Pericardium fibroblast (primary cell): ENCODE results near the gene CSNK1D. TPM values are rescaled to one million over a fixed set of nuclear protein-coding genes. Genes with fewer than 3 reads are reported as not detected.

Source experiments
- total RNA-seq: library from RNA; depleted of rRNA; stranded (reverse); fragments of >200 nt; gene quantifications from 2 replicates; pipeline ENCODE4 v1.2.3, GENCODE V29; 2015

CSNK1D gene
- total RNA-seq = 31.6 and 37.3 TPM in 2 replicates

DNA sequence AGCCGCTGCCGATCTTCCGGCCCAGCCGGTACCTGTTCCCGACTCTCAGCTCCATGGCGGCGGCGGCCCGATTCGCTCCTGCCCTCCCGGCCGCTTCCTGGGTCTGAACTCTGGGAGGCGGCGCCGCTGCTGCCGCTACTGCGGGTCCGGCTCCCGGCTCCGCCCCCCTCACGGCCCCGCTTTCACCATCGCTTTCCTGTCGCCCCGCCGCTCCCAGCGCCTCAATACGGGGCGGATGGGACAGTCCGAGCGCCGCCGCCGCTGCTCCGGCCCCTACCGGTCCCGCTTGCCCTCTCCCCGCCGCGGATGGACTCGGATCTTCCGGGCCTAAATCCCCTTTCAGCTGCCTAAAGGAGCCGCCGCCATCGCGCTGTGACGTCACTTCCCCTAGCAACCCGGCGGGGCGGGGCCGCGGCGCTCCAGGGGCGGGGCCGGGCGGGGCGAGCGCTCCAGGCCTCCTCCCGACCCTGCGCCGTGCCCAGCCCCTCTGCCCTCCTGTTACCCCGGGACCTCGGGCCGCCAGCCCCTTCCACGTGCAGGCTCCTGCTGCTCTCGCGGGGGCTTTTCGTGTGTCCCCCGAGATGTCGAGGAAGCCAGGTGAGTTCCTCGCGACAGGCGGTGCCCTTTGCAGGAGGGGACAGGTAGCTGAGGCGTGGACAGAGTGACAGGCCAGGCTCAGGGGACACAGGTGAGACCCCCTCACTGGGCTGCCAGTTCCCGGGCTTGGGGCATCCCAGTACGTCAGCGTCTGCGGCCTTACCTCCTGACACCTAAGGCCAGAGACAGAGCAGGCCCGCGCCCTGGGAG, at the start of gene CSNK1D:
TSS of gene CSNK1D (minus strand) at position 374 of the 807 bp plus-strand sequence. CDS start at position 55, 319 bp downstream.

DNA sequence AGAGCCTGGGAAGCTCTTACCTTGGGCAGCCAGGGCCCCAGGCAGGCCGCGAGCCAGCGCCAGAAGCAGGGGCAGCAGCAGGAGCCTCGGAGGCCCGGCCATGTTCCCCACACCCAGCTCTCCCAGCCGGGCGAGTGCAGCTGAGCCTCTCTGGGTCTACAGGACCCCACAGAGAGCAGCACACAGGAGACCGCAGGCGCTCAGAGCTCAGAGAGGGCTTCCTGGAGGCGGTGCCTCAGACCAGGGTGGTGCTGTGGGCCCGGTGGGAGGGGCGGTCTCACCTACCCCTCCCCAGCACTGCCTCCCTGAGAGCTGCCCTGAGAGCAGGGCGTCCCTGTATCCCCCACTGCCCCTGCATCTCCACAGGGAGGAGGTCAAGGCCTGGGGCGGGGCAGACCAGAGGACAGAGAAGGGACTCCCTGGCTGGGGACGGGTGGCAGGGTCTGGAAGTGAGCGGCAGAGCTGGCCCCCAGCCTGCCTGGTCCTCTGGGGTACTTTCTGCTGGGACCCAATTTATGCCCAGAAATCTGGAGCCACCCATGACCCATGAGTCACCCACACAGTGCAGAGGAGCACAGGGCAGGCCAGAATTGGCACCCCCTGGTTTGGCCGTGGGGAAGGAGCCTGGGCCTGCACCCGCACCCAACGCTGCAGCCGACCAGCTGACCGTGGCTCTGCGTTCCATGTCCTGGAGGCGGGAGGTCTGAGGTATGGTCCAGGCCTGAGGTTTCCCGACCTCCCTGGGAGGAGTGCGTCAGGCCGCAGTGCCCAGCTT, 44.1 kb upstream of the CSNK1D start, which contains the start of gene CD7:
TSS of gene CD7 (minus strand) at position 215 of the 775 bp plus-strand sequence. CDS start at position 102, 113 bp downstream.

DNA sequence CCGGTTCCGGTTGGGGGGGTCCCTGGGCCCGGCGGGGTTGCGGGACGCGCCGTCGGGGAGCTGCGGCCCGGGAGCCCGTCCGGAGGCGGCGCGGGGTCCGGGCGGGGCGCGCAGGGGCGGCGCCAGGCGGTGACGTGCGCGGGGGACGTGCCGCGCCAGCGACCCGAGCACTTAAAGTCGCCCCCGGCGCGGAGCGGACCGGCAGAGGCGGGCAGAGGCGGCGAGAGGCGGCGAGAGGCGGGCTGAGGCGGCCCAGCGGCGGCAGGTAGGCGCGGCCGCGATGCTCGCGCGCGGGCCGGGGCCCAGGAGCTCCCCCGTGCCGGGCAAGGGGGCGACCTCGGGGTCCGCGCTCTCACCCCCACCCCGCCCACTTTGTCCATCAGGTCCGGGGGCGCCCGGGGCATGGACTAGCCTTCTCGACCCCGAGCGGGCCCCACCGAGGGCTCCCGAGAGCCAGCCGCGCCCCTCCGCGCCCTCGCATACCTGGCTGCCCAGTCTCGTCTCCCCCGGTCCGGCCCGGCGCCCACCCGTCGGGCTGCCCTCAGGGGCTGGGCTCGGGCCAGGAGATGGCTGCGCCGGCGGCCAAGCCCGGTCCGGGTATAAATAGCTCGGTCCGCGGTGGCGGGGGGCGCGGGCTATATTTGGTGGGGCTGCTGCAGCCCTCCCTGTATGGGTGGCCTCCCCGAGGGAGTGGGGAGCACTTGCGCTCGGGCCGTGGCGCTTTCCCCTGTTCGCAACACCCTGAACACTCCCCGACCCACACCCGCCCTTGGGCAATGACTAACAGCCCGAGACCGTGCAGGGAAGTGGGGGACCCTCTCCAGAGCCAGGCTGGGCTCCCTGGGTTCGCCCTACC, 44.4 kb downstream of the CSNK1D start, which contains the start of gene SLC16A3:
TSS of gene SLC16A3 (plus strand) at position 201 of the 856 bp plus-strand sequence. CDS start 6,967 bp downstream, outside the sequence.

DNA sequence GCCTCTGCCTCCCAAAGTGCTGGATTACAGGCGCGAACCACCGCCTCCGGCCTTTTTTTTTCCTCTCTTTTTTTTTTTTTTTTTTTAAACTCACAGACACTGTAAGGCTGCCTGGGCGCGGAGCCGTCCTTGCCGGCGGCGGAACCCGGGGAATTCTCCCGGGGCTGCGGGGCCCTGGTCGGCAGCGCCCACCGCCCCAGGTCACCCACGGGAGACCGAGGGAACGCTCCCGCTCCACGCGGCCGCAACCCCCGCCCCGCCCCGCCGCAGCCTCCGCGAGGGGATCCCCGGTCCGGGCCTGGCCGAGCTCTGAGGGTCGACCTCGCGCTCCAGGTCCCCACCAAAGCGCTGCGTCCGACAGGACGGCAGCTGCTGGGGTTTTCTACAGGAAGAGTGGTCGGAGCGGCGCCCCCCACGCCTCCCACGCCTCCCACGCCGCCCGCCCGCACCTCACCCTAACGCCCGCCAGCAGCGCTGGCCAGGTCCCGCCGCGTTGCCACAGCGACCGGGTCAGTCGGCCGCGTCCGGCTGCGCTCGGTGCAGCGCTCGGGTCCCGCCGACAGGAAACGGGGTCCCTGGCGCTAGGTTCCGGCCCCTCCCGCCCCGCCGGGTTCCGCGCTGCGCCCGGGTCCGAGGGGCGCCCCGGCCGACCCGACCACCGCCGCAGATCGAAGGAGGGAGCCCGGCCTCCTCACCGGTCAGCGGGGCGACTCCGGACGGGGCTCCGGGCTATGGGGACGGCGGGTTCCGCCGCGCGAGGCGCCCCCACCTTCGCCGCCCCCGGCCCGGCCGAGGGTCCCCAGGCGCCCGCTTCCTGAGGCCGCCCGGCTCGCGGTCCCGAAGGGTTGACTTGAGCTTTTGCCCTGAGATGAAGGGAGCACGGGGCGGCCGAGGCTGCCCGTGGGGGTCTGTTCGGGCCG, 60.9 kb downstream of the CSNK1D start, which contains the start of gene CCDC57:
TSS of gene CCDC57 (minus strand) at position 512 of the 920 bp plus-strand sequence. CDS start 10,898 bp downstream, outside the sequence.

Other genes starting within 250 kb of the CSNK1D start
- 17.4 and 21.6 TPM in 2 replicates for gene RAC3, start 242.0 kb downstream of the CSNK1D start, total RNA-seq
- gene DCXR, start 236.0 kb downstream of the CSNK1D start, total RNA-seq = 91.7 and 113 TPM in 2 replicates
- gene RFNG, start 221.9 kb downstream of the CSNK1D start, total RNA-seq = 51.6 and 58.4 TPM in 2 replicates
- 78.2 and 81.1 TPM in 2 replicates for gene GPS1, start 221.8 kb downstream of the CSNK1D start, total RNA-seq
- 30.2 and 57.8 TPM in 2 replicates for gene DUS1L, start 207.9 kb downstream of the CSNK1D start, total RNA-seq
- gene FASN, start 175.5 kb downstream of the CSNK1D start, total RNA-seq = 108 and 137 TPM in 2 replicates
- 7.6 and 9.7 TPM in 2 replicates for gene CCDC57, start 60.9 kb downstream of the CSNK1D start, total RNA-seq
- 107 and 296 TPM in 2 replicates for gene SLC16A3, start 44.7 kb downstream of the CSNK1D start, total RNA-seq
- 0.26 and 4.0 TPM in 2 replicates for gene CD7, start 43.9 kb upstream of the CSNK1D start, total RNA-seq
- gene SECTM1, start 60.1 kb upstream of the CSNK1D start, total RNA-seq = 27.1 and 45.0 TPM in 2 replicates
- not detected in 2 replicates for gene TEX19, start 85.5 kb upstream of the CSNK1D start, total RNA-seq
- 0.26 TPM in 1 of 2 replicates, not detected in the other for gene UTS2R, start 98.1 kb upstream of the CSNK1D start, total RNA-seq
- gene HEXD, start 144.6 kb upstream of the CSNK1D start, total RNA-seq = 25.6 and 45.3 TPM in 2 replicates
- 24.5 and 32.1 TPM in 2 replicates for gene OGFOD3, start 144.9 kb upstream of the CSNK1D start, total RNA-seq
- 74.3 and 75.9 TPM in 2 replicates for gene CYBC1, start 177.1 kb upstream of the CSNK1D start, total RNA-seq
- 23.2 and 37.5 TPM in 2 replicates for gene NARF, start 185.0 kb upstream of the CSNK1D start, total RNA-seq
- 30.1 and 35.6 TPM in 2 replicates for gene FOXK2, start 246.0 kb upstream of the CSNK1D start, total RNA-seq